GM12872 (cell line): ENCODE measurements around the gene IGFLR1.

Experiments
- CTCF ChIP-seq: IDR thresholded peaks from 3 replicates; pipeline ENCODE4 v1.5.1; 2011; ENCODE audit warnings: low read depth, mild to moderate bottlenecking, low read length, moderate library complexity; ENCODE audit not compliant: insufficient read depth

IGFLR1 gene

GRCh38 chr19:35732540-35733179 is 9.6 kb downstream of the IGFLR1 start:
- no peak for TF ChIP-seq CTCF

GRCh38 chr19:35731779-35732405 is 10.4 kb downstream of the IGFLR1 start:
- TF ChIP-seq CTCF: no peak

GRCh38 chr19:35731353-35731752 is 10.9 kb downstream of the IGFLR1 start:
- TF ChIP-seq CTCF: no peak

GRCh38 chr19:35730326-35730725 is 11.9 kb downstream of the IGFLR1 start:
- no peak for TF ChIP-seq CTCF

GRCh38 chr19:35729763-35730162 is 12.5 kb downstream of the IGFLR1 start:
- no peak for TF ChIP-seq CTCF

GRCh38 chr19:35729021-35729420 is 13.2 kb downstream of the IGFLR1 start:
- no peak for TF ChIP-seq CTCF

GRCh38 chr19:35727956-35728706 is 14.1 kb downstream of the IGFLR1 start:
- TF ChIP-seq CTCF: no peak
